GM18502 (cell line): ENCODE results near the gene F7.

Experiments used
- ATAC-seq: cut with Tn5 transposase; IDR thresholded peaks from one replicate; pipeline ENCODE4 v1.9.1; 2021; ENCODE audit warnings: mild to moderate bottlenecking; ENCODE audit not compliant: unreplicated experiment, poor library complexity

Gene F7

DNA sequence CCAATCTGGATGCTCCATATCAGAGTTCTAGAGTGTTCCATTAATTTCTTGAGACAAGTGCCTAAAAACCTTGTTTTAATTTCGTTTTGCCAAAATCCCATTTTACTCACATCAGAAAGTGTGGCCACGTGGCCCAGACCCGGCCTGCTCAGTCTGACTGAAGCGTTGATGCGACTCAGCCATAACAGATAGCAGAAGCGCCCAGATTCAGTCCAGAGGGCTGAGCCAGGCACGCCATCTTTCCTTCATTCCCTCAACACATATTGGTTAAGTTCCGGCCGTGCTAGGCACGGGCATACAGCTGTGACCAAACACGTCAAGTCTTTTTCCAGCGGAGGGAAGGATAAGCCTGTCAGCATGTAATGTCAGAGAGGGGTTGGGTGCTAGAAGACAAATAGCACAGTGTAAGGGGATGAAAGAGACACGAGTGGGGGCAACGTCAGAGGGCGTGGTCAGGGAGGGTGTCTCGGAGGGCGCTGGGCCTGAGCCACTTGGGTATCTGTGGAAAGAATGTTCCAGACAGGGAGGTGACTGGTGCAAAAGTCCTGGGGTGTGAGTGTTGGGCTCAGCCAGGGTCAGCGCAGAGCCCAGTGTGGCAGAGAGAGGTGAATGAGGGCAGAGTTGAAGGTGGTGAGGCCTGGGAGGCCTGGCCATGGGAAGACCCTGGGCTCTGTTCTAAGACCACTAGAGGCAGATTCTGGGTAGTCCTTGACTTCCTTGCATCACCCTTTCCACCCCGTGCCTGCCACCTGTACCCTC, 20.1 kb downstream of the F7 start:
- no peak for ATAC-seq

DNA sequence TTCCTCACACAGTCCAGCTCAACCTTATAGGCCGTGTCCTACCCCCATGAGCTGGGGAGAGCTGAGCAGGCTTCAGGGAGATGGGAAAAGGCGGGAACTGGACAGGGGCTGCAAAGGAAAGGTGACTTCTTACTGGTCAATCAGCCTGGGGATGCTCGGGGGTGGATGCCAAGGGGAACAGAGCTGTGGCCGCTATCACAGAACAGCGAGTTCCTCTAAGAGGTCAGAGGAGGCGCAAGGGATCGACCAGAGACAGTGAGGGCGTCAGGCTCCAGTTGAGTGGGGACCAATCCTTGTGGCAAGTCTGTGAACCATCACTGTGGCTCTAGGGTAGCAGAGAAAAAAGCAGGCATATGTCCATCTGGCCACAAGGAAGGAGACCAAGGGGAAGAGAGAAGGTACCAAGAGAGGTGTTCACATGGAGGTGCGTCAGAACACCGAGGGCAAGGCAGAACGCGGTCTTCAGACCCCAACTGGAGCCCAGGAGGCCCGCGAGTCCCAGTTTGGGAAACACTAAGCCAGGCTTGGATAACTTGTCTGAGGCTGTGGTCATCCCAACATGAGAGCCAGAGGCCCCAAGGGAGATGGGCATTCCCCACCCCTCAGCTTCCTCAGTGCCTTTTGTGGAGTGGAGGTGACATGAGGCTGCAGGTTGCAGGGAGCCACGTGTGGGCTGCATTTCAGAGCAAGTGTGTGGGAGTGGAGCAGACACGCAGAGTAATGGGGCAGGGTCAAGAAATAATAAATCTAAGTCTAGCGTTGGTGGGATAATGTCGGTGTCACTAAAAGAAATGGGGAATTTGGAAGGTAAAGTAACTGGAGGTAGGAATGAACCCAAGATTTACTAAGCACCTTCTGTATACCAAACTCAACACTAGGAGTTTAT, 20.9 kb downstream of the F7 start:
- no peak for ATAC-seq

DNA sequence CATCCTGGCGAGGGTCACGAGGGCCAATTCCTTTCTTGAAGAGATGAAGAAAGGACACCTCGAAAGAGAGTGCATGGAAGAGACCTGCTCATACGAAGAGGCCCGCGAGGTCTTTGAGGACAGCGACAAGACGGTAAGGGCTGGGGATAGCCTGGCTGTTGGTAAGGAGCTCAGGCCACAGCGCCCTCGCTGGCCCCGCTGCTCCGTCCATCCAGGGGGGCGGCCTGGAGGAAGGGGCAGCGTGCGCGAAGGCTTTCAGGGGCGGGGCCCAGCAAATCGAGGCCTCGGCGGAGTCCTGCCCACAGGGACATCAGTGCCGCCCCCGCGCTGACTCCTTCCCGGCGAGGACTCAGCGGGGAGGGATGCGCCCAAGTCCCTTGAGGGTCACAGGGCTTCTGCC, 23.9 kb downstream of the F7 start:
- no peak for ATAC-seq

DNA sequence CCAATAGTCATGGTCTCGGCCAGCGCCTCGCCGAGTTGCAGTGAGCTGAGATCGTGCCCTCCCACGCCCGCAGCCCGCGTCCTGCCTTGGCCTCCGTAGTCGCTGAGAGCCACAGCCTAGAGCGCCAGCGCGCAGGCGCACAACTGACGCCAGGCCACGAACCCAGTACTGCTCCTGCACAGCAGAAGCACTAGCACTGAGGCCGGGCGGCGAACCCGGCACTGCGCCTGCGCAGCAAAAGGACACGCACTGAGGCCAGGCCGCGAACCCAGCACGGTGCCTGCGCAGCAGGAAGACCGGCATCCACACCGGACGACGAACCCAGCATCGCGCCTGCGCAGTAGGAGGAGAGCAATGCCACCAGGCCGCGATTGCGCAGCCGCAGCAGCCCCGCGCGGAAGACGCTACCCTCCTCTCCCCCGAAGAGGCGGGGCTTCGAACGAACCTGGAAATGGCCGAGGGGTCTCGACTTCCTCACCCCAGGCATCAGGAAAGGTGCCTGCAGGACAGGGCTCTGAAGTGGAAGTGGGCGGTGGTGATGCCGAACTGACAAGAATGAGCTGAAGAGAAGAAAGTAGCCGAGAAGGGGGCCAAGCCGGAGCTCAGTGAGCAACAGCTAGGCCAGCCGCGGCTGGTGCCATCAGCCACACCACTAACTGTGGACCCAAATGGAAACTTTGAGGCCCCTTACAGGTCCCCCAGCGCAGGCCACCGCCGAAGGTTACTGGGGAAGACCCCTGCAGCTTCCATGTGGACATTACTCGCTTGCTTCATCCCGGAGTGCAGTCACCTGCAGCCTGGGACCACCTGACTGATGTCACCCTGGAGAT, 24.5 kb downstream of the F7 start:
- ATAC-seq, result no peak

DNA sequence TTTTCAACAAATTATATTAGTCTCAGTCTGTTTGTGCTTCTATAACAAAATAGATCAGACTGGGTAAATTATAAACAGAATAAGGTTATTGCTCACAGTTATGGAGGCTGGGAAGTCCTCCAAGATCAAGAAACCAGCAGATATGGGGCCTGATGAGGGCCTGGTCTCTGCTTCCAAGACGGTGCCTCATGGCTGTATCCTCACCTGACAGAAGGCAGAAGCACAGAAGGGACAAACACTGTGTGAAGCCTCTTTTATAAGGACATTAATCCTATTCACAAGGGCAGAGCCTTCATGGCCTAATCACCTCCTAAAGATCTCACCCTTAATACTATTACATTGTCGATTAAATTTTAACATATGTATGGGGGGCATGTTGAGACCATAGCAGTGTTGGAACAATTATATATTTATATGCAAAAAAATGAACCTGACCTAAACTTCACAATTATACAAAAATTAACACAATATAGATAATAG, 29.7 kb downstream of the F7 start:
- no peak for ATAC-seq

DNA sequence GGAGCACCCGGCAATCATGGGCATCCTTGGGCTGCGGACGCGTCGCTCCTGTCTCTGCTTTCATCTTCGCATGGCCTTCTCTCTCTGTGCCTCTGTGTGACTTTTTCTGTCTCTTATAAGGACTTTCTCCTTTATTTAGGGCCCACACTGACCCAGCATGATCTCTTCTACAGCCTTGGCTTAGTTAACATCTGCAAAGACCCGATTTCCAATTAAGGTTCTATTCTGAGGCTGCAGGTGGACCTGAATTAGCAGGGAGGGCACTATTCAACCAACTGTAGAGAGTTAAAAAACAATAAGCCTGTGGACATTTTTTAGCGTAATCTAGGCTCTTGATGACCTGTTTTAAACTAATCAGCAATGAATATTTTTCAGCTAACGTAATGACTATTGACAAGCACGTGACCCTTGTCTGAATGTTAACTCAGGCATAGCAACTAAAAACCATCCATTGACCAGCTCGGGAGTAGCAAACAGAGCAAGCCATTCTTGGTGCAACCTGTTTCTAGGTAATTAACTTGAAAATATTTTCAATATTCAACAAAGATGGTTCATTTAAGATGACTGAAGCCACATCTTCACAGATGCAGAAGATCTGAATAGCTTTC, 32.2 kb downstream of the F7 start:
- no peak for ATAC-seq

DNA sequence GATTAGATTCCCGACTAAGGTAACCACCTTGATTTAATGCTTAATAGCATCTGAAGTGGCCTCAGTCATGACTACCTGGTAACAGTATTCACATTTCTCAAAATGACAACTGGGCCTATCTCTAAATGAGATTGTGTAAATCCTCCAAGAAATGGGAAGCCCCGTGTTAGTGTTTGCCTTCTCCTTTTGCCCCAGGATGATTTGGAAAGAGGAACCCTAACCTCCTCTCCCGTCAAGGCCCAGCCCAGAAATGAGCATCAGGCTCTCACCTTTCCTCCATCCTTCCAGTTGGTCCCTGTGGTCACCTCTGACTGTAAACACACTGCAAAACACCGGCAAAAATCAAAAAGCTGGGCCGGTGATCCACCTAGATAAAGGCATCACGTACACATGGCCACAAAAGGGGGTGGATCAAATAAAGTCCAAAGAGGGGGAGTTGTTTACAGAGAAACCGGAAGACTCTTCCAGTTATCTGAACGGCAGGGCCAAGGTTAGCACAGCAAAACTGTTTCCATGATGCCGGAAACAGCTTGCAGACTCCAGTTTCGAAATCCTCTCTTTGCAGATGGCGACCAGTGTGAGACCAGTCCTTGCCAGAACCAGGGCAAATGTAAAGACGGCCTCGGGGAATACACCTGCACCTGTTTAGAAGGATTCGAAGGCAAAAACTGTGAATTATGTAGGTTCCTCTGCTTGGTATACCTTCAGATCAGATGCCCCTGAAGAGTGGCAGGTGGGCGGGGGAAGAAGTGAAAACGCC, 33.4 kb downstream of the F7 start:
- ATAC-seq, result no peak

DNA sequence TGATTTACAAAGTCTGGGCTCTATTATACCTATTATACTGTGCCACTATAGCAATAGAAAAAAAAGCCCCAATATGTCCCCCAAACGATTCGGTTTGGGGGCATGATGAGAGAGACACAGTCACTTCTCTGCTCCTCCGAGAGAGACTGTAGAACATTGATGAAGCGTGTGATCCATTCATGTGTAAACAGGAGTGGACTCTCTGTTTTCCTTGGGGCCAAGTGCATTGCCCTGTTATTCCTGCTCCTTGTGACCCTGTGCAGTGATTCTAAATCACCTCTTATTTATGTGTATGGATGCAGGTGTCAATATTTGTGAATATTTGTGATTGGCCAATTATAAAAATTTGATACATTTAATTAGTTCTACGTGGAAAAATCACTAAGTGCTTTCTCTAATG, 34.0 kb downstream of the F7 start:
- ATAC-seq, result no peak

DNA sequence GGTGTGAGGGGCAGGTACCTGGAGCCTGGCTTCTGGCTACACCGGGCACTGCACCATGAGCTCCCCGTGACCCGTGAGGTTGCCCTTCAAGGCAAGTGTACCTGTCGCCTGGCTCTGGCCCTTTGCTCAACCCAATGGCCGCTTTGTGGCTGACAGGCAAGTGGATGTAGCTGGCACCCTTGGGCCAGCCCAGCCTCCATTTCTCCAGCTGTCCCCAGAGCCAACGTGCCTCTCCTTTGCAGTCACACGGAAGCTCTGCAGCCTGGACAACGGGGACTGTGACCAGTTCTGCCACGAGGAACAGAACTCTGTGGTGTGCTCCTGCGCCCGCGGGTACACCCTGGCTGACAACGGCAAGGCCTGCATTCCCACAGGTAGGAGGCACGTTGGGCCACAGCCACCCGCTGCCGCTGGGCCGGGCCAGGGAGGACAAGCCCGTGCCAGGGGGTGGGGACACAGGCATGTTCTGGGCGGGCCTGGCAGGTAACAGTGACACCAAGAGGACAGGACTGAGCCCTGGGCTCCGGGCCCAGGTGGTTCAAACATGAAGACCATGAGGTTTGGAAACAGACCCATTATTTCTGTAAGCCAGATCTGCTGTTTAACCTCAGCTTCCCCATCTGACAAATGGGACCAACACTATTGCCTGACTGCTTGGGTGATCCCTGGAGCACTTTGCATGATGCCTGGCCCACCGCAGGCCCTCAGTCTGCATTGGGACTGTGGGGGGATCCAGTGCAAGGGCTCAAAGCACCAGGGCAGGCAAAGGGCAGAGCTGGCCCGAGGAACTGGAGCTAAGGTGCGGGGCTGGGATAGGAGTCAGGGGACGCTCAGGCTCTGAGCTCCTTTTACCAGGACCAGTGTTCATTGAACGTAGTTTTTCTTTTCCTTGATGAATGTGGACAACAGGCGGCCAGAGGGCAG, 35.3 kb downstream of the F7 start:
- ATAC-seq, result no peak

DNA sequence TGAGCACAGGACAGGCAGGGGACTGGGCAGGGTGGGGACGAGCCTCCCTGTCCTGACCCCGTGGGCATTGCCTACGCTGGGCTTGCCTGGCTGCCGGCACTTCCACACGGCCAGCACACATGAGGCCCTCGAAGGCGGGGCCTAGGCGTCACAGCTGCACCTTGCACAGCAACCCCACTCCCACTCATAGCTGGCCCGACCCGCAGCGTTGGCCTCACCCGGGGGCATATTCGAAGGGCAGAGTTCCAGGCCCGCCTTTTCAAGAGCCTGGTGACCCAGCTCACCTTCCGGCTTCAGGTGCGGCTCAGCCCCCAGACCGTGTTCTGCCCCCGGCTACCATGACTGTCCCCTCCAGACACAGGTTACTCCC, 36.0 kb downstream of the F7 start:
- no peak for ATAC-seq

DNA sequence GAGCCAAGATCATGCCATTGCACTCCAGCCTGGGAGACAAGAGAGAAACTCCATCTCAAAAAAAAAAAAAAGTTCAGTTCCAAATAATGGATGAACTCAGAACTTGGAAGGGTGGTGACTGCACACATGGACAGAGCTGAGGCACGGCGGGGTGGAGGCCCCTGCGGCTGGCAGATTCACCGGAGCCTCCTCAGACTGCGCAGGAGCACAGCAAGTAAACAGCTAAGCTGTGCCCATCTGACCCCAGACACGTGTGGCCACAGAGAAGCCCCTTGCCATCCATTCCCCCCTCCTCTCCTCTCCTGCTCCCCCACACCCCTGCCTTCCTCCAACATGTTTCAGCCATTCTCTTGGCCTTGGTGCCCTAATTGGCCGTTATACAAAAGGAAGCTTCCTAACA, 37.3 kb downstream of the F7 start:
- no peak for ATAC-seq

DNA sequence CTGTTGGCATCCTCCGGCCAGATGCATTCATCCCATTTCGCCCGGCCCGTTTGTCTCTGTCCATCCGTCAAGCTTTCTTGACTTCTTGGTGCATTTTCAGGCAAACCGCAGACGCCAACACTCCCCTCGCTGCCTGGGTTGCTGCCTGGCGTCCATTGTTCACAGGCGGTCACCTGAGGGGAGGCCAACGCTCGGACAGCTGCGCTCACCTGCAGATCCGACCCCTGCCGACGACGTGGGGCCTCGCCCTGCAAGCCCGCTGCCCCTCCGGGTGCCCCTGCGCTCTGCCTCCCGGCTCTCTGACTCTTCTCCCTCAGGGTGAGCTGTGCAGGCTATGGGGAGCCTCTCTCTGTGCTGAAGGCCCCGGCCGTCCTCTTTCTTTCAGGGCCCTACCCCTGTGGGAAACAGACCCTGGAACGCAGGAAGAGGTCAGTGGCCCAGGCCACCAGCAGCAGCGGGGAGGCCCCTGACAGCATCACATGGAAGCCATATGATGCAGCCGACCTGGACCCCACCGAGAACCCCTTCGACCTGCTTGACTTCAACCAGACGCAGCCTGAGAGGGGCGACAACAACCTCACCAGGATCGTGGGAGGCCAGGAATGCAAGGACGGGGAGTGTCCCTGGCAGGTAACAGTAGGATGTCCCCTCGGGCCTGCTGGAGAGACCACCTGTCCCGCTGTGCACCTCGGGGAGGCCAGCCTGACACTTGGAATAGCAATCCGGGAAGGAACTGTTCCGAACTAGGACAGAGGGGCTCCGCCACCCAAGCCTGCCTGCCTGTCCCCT, 38.1 kb downstream of the F7 start:
- ATAC-seq, result no peak

DNA sequence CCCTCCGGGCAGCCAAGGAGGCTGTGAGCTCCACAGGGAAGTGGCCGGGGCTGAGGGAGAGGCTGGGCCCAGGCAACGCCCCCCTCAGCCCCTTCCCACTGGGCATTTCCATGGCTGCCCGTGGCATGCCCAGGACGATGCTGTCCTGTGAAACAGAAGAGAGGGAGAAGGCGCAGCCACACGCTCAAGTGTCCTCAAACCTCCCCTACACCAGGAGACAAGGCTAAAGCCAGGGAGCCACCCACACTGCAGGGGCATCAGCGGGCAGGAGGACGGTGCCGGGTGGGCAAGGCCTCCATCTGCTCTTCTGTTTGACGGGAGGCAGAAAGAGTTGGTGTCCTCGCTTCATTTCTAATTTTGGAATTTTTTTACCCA, 38.7 kb downstream of the F7 start:
- ATAC-seq, result no peak

DNA sequence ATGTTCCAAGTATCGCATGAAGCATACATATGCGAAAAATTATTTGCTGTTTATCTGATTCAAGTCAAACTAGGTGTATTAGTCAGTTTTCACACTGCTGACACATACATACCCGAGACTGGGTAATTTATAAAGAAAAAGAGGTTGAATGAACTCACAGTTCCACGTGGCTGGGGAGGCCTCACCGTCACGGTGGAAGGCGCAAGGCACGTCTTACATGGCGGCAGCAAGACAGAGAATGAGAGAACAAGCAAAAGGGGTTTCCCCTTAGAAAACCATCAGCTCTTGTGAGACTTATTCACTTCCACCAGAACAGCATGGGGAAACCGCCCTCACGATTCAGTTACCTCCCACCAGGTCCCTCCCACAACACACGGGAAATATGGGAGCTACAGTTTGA, 39.9 kb downstream of the F7 start:
- no peak for ATAC-seq

DNA sequence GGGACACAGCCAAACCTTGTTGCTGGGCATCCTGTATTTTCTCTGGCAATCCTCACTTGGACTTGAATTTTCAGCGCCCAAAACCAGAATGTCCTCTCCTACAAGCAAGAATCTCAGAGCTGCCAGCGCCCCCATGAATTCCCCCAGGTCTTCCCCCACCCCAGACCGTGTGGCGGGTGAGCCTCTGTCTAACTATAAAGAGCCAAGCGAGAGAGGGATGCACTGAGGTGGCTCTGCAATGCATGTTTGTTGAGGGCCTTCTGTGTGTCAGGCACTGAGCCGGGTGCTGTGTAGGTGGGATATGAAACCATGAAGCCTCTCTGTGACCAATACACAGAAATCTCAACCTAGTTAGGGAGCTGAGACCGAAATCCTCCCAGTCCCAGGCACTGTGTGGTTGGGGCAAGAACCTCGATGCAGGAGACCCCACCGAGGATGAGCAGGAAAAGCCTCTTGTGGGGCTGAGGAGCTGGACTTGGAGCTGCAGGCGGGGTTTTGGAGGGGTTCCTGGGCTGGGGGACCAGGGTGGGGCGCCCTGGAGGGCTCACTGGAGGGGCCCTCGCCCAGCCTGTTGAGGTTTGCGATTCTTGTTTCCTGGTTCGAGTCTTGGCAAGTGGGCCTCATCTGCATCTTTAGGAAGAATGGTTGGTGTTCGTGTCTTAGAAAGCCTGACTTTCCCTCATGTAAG, 40.5 kb downstream of the F7 start:
- no peak for ATAC-seq

DNA sequence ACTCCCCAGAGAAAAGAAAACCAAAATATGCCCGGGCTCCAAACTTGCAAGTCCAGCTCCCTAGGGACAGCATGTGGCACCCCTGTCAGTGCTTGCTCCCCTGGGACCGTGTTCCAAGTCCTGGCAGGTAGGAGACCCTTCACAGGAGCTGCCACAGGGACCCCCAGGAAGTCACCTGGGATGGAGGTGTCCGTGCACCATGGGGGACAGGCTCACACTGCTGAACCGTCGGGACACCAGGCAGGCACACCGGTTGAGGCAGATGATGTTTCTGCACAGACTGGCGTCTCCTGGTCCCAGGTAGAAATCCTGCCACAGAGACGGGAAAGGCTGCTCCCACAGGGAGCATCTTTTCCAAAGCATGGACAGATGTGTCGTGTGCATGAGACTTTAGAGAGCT, 41.2 kb downstream of the F7 start:
- ATAC-seq, result no peak

DNA sequence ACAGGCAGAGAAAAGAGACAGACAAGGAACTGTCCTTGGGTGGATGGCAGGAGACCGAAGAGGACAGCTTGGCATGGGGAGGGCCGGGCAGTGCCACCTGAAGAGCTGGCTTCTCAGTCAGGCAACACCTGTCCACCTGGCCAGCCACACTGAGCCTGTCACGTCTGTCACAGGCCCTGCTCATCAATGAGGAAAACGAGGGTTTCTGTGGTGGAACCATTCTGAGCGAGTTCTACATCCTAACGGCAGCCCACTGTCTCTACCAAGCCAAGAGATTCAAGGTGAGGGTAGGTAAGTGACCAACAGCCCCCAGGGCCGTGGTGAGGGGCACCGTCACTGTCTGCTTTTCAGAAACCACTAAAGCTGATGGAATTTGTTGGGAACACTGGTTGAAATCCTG, 41.6 kb downstream of the F7 start:
- no peak for ATAC-seq
